GM12801 (cell line): ENCODE results near the gene ZNF700.

ENCODE experiments used
- CTCF ChIP-seq: IDR thresholded peaks from one replicate; pipeline ENCODE4 v1.5.1; 2011; ENCODE audit warnings: control low read depth; ENCODE audit not compliant: insufficient read length; ENCODE audit errors: extremely low read depth

Gene ZNF700

GRCh38 chr19:11924886-11925650 lies at the start of gene ZNF700:
Gene ZNF700, plus strand, starts transcription at chr19:11925107. Its CDS starts 104 bp downstream, at chr19:11925211.
- TF ChIP-seq CTCF: no peak

DNA sequence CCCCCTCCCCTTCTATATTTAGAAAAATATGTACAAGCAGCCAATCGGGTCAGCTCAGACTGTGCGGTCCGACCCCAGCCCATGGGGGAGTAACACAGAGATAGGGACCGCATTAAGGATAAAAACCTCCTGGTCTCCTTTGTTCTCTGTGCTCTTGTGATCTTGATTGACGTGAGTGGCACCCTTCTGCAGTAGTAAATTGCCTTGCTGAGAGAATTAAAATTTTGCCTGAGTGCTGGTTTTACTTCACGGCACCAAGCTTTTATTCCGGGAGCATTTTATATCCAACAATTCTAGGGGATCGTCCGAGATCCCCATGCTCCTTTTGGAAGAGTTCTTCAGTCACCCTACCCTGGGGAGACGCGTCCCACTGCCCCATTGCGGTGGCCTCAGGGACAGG lies 44.3 kb upstream of the ZNF700 start:
- no peak for TF ChIP-seq CTCF

- no peak for TF ChIP-seq CTCF
These were observed 43.6 kb upstream of the ZNF700 start for GRCh38 chr19:11881151-11881800.

- no peak for TF ChIP-seq CTCF
These were observed 42.3 kb upstream of the ZNF700 start for GRCh38 chr19:11882606-11883005.

DNA sequence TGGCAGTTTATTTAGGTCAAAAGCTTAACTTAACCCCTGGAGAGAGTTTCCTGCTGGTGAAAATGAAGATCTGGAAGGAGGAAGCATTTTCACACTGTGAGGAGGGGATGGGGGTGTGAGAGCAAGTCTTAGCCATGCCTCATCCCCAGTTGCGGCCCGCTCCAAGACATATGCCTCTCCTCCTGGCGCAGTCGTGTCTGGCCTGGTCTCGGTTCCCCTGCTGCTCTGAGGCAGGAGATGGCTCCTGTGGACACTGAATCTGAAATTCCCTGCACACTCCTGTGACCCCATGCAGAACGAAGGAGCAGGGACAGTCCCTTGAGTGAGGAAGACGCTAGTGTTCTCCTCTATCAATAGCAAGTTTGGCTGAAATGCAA lies 37.7 kb upstream of the ZNF700 start:
- TF ChIP-seq CTCF: no peak

GRCh38 chr19:11887611-11888531 lies 37.0 kb upstream of the ZNF700 start, which contains the start of gene ZNF69:
Gene ZNF69, plus strand, starts transcription at chr19:11887782. Its CDS starts 142 bp downstream, at chr19:11887924.
- no peak for TF ChIP-seq CTCF

DNA sequence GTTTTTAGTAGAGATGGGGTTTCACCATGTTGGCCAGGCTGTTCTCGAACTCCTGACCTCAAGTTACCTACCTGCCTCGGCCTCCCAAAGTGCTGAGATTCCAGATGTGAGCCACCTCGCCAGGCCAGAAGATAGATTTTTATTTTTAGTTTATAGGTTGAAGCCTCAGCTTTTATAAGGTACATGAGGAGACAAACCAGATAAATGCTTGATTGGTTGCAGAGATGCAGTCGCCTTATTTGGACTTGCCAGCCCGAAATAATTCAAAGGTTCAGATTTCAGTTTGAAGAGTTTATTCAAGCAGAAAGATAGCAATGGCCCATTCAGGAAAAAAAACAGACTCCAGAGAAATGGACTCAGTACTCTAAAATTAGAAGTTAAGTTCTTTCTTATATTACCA lies 34.3 kb upstream of the ZNF700 start:
- no peak for TF ChIP-seq CTCF
